Left ventricle myocardium inferior (tissue), 1 donor: ENCODE results near the gene ZNF132. TPM values are rescaled to one million over a fixed set of nuclear protein-coding genes. Genes with fewer than 3 reads are reported as not detected.
"Not testable (repeated sequence)": the region's sequence is repeated elsewhere in the genome, so short reads cannot be mapped to it uniquely, and the experiment has no call there.

Source experiments
- DNase-seq: peaks from one replicate; pipeline ENCODE4 v3.0.0-alpha.2; 2020
- H3K27ac ChIP-seq: fragments of 200-600 bp; replicated peaks from 2 replicates; pipeline ENCODE4 v1.8.0; 2021
- H3K27me3 ChIP-seq: fragments of 200-600 bp; 2 replicates; pipeline ENCODE4 v1.8.0; 2021; ENCODE audit warnings: low read depth
- H3K36me3 ChIP-seq: fragments of 200-600 bp; 2 replicates; pipeline ENCODE4 v1.8.0; 2021
- H3K4me1 ChIP-seq: fragments of 200-600 bp; 2 replicates; pipeline ENCODE4 v1.8.0; 2021
- H3K4me3 ChIP-seq: fragments of 200-600 bp; 2 replicates; pipeline ENCODE4 v1.8.0; 2021; ENCODE audit warnings: mild to moderate bottlenecking, moderate library complexity
- H3K9me3 ChIP-seq: fragments of 200-600 bp; replicated peaks from 2 replicates; pipeline ENCODE4 v1.8.0; 2021
- CTCF ChIP-seq: fragments of 200-600 bp; IDR thresholded peaks from 2 replicates; pipeline ENCODE4 v1.8.0; 2021; ENCODE audit warnings: antibody characterized with exemption, mild to moderate bottlenecking, borderline replicate concordance
- intact Hi-C: fragments of 100-400 bp; cut with micrococcal nuclease; formaldehyde crosslinking; loops from one replicate; pipeline ENCODE4 v1.11.0; 2022
- total RNA-seq: library from RNA; stranded (reverse); fragmentation: NEBNext Ultra II Directional; extraction: Animal tissue kit (Norgen Biotek cat#: 25700); gene quantifications from one replicate; pipeline ENCODE4 v1.2.1, GENCODE V29; 2021
- donor health status: DM: no; HTN: yes; CAD: no; lungs with severe emphysema.

ZNF132 gene
- total RNA-seq, 1 donor from 2014 or later: 5.7 TPM

GRCh38 chr19:58416604-58417003 is 23.3 kb downstream of the ZNF132 start:
- no peak for TF ChIP-seq CTCF
- no peaks in the 10 kb centered on the region for H3K4me1 ChIP-seq
- H3K36me3 ChIP-seq: peaks cover 50% of the 10 kb centered on the region
- H3K9me3 ChIP-seq: peaks cover 10% of the 10 kb centered on the region
- no peaks in the 10 kb centered on the region for H3K27me3 ChIP-seq
- H3K4me3 ChIP-seq: no peak overlapping the region
- intact Hi-C loops: no loop called here
- no peak overlapping the region for H3K27ac ChIP-seq
- no peak for DNase-seq

DNA sequence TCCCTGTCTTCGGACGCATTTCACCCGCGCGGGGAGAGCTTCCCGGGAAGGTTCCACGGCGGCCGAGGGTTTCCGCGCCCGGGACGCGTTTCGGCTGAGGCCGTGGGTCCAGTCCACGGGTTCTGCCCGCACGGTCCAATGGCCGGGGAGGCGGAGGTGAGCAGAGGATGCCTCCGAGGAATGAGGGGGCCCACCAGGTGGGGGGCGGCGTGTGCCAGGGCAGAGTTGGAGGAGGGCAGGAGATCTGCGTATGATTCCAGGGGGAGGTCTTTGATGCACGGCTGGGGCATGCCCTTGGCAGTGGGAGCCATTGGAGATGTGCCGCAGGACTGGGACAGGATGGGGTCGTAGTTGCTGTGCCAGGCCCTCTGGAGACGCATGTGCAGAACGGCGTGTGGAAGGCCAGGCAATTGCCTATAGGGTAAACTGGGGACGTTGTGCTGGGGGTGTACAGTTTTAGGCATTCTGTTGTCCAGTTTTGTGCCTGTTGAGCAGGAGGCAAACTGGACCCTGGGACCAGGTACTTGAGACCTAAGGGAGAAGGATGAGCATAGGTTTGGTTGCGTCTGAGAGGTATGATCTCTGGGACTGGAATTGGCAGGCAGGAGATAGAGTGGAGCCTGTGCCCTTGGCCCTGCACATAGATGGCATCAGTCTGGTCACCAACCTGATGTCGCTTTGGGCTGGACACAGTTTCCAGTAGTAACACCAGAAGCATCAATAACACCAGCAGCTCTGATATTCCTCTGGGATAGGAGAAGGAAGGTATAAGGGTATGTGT is 30.8 kb downstream of the ZNF132 start:
- intact Hi-C loops: no loop called here
- Histone ChIP-seq H3K27ac (peak overlapping the region; percentile 94), H3K36me3 (no peaks in the 10 kb centered on the region), H3K27me3 (no peaks in the 10 kb centered on the region), H3K4me3 (peak overlapping the region; percentile 86), H3K4me1 (peaks cover 37% of the 10 kb centered on the region), H3K9me3 (no peaks in the 10 kb centered on the region)
- DNase-seq: no peak
- TF ChIP-seq CTCF: no peak

DNA sequence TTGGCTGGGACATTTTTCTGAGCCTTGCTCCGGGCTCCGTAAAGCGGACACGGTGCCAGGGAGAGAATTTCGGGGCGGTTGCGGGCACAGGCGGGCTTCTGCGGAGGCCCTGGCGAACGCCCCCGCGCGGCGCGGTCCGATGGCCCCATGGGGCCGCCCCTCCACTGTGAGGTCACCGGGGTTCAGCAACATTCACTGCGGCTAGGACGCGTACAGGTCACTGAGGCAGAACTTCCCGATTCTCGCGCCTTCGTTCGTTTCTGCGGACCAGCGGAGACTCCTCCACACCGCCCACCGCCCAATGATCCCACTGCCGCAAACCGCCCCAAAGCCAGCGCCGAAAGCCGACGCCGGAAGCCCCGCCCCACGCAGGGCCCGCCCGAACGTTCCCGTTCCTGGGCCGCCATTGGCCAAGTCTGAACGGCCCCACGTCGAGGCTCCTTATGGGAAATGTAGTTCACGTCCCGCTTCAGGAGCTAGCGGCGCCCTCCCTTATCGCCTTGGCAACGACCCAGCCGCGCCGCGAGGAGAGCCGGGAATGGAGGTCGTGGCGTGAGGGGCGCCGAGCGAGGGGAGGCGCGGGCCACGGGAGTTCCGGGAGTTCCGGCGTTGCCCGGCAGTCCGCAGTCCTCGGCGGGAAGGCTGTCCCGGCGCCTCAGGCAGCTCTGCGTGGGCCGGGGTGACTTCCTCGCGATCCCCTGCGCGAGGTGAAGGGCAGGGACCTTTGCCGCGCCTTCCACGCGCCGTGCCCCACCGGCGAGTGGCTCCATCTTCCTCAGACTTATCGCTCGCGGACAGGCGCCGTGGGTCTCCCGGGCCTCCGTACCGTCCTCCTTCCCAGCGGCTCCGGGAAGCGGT is 31.6 kb downstream of the ZNF132 start, which contains the start of gene ZNF584:
Gene ZNF584, plus strand, starts transcription at position 498 of the 858 bp plus-strand sequence. CDS start 499 bp downstream, outside the sequence.
- Histone ChIP-seq H3K4me3 (peak within 1 kb of the TSS; percentile 86), H3K27me3 (no peaks in the 10 kb centered on the region), H3K4me1 (peaks cover 37% of the 10 kb centered on the region), H3K27ac (peak within 1 kb of the TSS; percentile 94), H3K36me3 (no peaks in the 10 kb centered on the region), H3K9me3 (no peaks in the 10 kb centered on the region)
- no peak for TF ChIP-seq CTCF
- intact Hi-C loops: no loop called here
- peak; percentile 96 for DNase-seq

DNA sequence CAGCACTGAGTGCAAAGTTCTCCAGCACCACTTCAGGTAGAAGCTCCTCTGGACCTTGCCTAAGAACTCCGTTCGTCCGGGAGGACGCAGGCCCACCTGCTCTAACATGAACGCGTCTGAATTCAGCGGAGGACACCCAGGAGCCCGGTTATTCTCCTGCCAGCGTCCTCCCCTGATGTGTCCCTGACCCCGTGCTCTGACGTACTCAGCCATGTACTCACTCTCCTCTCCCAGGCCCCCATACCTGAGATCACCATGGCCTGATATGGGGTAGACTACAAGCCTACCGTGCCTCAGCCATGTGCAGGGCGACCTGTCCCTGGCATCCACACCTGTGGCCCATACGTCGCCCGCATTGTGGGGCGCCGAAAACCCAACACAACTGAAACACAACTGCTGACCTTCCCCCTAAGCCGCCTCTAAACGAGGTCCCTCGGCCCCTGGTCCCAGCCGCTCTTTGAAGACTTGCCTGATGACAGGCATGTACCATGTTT is 32.2 kb downstream of the ZNF132 start:
- DNase-seq: no peak
- no peak for TF ChIP-seq CTCF
- H3K27ac ChIP-seq: peak overlapping the region; percentile 94
- no peaks in the 10 kb centered on the region for H3K9me3 ChIP-seq
- intact Hi-C loops: no loop called here
- H3K27me3 ChIP-seq: no peaks in the 10 kb centered on the region
- peak overlapping the region; percentile 86 for H3K4me3 ChIP-seq
- no peaks in the 10 kb centered on the region for H3K36me3 ChIP-seq
- H3K4me1 ChIP-seq: peaks cover 37% of the 10 kb centered on the region

DNA sequence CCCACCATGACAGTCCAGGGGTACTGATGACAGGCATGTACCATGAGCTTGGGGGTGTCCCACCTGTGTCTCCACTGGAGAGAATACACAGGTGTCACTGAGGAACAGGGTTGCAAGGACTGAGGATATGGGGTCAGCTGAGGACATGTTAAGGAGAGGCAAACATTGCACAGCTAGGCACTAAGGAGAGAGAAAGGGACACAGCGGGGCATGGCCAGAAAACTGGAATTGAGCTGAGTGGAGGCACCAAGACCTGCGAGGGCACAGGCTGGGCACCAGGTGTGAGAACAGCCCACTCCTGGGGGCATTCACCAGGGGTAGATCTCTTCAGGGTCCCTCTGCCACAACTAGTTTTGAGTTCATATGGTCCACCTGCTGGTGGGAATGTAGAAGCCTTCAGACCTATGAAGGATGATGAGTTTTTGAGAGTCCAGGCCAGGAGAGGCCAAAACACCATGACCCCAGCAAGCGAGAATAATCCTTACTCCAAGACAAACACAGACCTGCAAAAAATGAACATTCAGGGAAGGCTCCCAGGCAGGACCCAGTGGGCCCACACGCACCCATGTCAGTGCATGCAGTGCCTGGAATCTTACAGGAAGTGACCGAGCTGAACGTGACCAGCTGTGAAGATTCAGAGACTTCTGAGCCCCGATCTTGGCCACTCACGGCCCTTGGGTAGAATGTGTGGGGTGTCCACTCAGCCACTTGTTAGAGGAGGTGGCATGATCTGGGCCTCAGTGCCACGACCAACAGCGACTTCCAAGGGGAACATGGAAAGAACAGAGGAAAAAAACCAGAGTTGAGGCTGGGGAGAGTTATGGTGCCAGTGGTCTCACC is 32.9 kb downstream of the ZNF132 start:
- H3K36me3 ChIP-seq: no peaks in the 10 kb centered on the region
- peak overlapping the region; percentile 94 for H3K27ac ChIP-seq
- peak; percentile 32 for TF ChIP-seq CTCF
- intact Hi-C loops: no loop called here
- no peaks in the 10 kb centered on the region for H3K27me3 ChIP-seq
- DNase-seq: no peak
- H3K9me3 ChIP-seq: no peaks in the 10 kb centered on the region
- H3K4me3 ChIP-seq: peak overlapping the region; percentile 86
- H3K4me1 ChIP-seq: peaks cover 39% of the 10 kb centered on the region

DNA sequence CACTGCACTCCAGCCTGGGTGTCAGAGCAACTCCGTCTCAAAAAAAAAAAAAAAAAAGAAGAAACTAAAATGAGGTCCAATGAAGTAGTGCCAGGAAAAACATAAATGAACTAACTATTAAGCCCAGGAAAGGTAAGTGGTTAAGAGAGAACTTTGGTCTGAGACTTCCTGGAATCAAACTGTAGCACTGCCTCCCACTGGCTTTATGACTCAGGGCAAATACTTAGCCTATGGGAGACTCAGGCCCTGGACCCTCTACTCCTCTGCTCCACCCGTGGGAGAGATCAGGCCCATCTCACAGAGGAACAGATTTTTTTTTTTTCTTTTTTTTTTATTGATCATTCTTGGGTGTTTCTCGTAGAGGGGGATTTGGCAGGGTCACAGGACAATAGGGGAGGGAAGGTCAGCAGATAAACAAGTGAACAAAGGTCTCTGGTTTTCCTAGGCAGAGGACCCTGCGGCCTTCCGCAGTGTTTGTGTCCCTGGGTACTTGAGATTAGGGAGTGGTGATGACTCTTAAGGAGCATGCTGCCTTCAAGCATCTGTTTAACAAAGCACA is 36.0 kb downstream of the ZNF132 start:
- H3K27me3 ChIP-seq, H3K27ac ChIP-seq, intact Hi-C loops, DNase-seq, H3K36me3 ChIP-seq, H3K9me3 ChIP-seq, H3K4me3 ChIP-seq: not testable (repeated sequence)
- peaks cover 45% of the 10 kb centered on the region for H3K4me1 ChIP-seq
